Measurements from ENCODE around the gene GALNT8. TPM values are rescaled to one million over a fixed set of nuclear protein-coding genes. Genes with fewer than 3 reads are reported as not detected.
"Not testable (repeated sequence)": the region's sequence is repeated elsewhere in the genome, so short reads cannot be mapped to it uniquely, and the experiment has no call there.

GALNT8 gene
- total RNA-seq, result 2.7 TPM
- long read RNA-seq, partial matches to known transcripts, result 0 of 2 reads
- long read RNA-seq, other reads (novel, unspliced or antisense), result 2 of 2 reads

DNA sequence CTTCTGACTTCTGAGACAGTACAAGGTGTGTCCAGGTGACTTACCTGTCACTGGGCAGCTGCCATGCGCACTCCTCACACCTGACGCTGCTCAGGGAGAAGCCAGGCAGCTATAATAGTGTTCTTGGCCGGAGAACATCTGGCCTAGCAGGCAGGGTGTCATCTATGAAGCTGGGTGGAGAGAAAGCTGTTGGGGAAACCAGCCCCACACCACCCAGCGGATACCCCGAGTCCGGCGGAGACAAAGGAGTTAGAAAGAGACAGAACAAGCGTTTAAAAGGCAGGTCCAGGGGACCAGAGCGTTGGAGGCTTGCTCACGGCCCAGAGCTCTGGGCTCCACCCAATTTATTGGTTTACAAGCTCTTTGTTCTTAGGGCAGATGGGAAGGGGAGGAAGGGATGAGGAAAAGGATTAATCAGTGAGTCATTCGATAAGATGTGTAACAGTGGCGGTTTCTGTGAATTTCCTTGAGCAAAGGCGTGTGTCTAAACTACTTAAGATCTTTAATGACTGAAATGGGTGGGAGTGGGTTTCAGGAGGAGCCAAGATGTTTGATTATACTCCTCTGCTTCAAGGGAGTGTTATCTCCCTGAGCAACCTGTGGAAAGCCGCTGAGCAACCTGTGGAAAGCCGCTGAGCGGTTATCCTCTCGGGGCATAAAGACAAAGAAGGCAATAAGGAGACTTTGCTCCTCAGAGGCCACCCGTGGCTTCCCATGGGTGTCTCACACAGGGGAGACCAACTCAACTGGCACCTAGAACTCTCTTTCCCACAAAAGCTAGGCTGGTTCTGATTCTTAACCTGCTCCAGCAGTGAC, at the start of gene GALNT8:
TSS of gene GALNT8 (plus strand) at position 580 of the 816 bp plus-strand sequence. CDS start 278 bp downstream, outside the sequence.
- DNase-seq (ENCODE audit: missing footprints) (no peak), ATAC-seq (no peak)
- intact Hi-C loops (cut with DNase I), result no loop called here

DNA sequence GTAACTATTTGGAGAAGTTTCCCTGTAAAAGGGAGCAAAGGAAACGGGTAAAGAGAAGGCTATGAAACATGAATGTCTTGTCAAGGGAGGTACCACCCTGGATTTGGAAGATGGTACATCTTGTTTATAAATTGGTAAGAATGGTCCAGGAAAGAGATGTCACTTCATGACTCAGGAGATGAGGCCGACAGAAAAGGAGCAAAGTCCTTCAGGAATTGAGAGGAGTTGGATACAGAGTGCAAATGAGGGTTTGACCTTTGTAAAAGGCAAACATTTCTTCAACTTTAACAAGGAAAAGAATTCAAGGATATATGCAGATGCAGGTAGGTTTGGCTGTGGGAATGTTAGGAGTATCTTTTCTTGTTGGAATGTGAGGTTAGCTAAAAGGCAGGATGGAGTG, 40.5 kb upstream of the GALNT8 start:
- DNase-seq (ENCODE audit: missing footprints), result no peak
- ATAC-seq, result no peak
- intact Hi-C loops (cut with DNase I), result no loop called here

GRCh38 chr12:4681732-4682131, 38.5 kb upstream of the GALNT8 start:
- intact Hi-C loops (cut with DNase I), result no loop called here

GRCh38 chr12:4685317-4685716, 34.9 kb upstream of the GALNT8 start:
- intact Hi-C loops (cut with DNase I), result no loop called here
- ATAC-seq, result peak; percentile 72
- no peak for DNase-seq (ENCODE audit: missing footprints)

More at GRCh38 chr12:4681732-4682131, 38.5 kb upstream of the GALNT8 start:
- DNase-seq (ENCODE audit: missing footprints), result no peak
- ATAC-seq, result no peak

GRCh38 chr12:4690760-4691159, 29.4 kb upstream of the GALNT8 start:
- no peak for ATAC-seq
- intact Hi-C loops (cut with DNase I), result no loop called here

DNA sequence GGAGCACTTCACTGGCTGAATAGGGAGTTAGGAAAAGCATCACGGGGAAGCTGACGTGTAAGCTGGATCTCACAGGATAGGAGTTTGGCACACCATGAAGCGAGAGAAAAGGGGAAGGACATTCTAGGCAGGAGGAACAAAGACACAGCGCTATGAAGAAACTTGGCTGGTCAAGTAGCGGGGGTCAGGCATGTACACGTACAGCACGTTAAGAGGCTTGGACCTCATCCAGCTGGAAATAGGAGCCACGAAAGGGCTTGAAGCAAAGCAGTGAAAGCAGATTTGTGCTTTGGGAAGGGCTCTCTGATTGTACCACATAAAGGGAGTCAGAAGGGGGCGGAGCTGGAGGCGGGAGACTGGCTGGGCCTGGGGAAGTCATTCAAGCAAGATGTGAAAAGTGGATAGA, 19.6 kb upstream of the GALNT8 start:
- intact Hi-C loops (cut with DNase I), result no loop called here
- DNase-seq (ENCODE audit: missing footprints), result peak; percentile 80
- ATAC-seq, result peak; percentile 92

More at GRCh38 chr12:4690760-4691159, 29.4 kb upstream of the GALNT8 start:
- DNase-seq (ENCODE audit: missing footprints), result no peak

- ATAC-seq (peak; percentile 91), DNase-seq (ENCODE audit: missing footprints) (peak; percentile 63)
- intact Hi-C loops (cut with DNase I), result no loop called here
Observed at GRCh38 chr12:4701395-4702190, 18.6 kb upstream of the GALNT8 start.

- no peak for DNase-seq (ENCODE audit: missing footprints)
- intact Hi-C loops (cut with DNase I), result no loop called here
- ATAC-seq, result no peak
Observed at GRCh38 chr12:4703676-4704075, 16.5 kb upstream of the GALNT8 start.

- no peak for DNase-seq (ENCODE audit: missing footprints)
- ATAC-seq, result no peak
- intact Hi-C loops (cut with DNase I), result no loop called here
Observed at GRCh38 chr12:4705824-4706223, 14.4 kb upstream of the GALNT8 start.

DNA sequence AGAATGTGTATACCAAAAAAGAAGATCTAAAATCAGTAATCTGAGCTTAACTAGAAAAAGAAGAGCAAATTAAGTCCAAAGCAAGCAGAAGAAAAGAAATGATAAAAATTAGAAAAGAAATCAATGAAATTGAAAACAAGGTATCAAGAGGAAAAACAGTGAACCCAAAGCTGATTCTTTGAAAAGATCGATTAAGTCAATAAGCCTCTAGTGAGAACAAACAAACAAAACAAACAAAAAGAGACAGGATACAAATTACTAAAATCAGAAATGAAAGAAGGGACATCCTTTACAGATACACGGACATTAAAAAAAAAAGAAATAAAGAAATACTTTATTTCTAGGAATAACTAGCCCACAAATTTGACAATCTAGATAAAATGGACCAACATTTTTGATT, 12.9 kb upstream of the GALNT8 start:
- ATAC-seq (no peak), DNase-seq (ENCODE audit: missing footprints) (no peak)
- intact Hi-C loops (cut with DNase I), result no loop called here

DNA sequence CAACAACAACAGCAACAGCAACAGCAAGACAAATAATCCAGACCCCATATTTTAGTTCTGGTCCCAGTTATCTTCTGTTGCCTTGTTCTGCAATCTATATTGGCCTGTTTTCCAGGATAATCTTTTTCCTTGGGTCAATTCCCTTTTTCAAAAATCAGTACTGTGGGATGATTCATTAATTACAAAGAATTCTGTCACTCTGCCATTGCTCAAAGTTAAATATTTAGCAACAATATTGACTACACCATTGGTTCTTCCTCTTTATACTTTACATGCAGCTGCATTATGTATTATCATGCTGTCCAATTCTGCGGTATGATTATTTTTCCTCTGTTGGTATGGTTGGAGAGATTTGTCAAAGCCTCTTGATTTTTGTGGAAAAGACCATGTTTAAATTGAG, 10.1 kb upstream of the GALNT8 start:
- DNase-seq (ENCODE audit: missing footprints), result no peak
- intact Hi-C loops (cut with DNase I), result no loop called here
- ATAC-seq, result no peak

DNA sequence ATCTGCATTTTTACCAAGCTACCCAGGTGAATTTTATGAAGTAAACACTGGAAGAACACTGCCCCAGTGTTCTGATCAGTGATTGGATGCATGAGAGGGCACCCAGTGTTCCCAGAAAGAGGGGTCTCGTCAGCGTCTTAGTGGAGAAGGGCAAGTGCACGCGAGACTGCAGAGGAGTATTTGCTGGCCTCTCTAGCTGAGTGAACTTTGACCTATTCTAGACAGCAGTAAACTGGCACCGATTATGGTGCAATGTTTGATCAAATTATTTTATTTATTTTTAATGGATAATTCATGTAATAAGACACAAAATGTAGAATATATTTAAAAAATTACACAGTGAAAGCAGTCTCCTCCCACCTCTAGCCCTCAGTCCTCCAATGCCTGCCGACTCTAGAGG, 5.3 kb upstream of the GALNT8 start:
- intact Hi-C loops (cut with DNase I), result no loop called here
- DNase-seq (ENCODE audit: missing footprints), result no peak
- ATAC-seq, result no peak

DNA sequence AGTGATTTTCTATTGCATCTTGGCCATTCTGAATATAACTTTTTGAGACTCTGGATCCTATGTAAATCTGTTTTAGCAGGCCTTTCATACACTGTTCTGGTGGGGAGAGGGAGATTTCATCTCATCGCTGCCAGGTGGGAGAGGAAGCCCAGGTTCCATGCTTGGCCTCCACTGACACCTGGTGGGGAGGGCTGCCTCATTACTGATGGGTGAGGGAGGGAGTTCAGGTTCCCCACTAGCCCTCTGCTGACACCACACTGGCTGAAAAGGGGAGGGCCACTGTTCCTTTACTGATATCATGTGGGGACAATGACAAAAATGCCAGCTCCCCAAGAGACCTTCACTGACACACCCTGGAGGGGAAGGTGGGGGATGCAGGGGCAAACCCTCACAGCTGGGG, 2.4 kb upstream of the GALNT8 start:
- ATAC-seq (no peak), DNase-seq (ENCODE audit: missing footprints) (no peak)
- intact Hi-C loops (cut with DNase I), result no loop called here

DNA sequence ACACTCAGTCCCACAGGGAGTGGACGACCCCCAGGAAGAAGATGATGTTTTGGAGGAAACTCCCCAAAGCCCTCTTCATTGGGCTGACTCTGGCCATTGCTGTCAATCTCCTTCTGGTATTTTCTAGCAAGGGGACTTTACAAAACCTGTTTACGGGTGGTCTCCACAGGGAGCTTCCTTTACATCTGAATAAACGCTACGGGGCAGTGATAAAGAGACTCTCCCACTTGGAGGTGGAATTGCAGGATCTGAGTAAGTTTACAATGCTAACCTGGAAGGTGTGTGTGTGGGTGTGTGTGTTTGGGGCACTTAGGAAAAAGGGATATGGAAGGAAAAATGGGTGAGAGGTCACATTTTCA, 416 bp downstream of the GALNT8 start:
- intact Hi-C loops (cut with DNase I), result no loop called here
- ATAC-seq (no peak), DNase-seq (ENCODE audit: missing footprints) (no peak)

- intact Hi-C loops (cut with DNase I); DNase-seq (ENCODE audit: missing footprints); ATAC-seq: not testable (repeated sequence)
Observed at GRCh38 chr12:4721587-4721986, 1.4 kb downstream of the GALNT8 start.

GRCh38 chr12:4723226-4723625, 3.0 kb downstream of the GALNT8 start:
- intact Hi-C loops (cut with DNase I), result no loop called here
- DNase-seq (ENCODE audit: missing footprints) (no peak), ATAC-seq (no peak)

DNA sequence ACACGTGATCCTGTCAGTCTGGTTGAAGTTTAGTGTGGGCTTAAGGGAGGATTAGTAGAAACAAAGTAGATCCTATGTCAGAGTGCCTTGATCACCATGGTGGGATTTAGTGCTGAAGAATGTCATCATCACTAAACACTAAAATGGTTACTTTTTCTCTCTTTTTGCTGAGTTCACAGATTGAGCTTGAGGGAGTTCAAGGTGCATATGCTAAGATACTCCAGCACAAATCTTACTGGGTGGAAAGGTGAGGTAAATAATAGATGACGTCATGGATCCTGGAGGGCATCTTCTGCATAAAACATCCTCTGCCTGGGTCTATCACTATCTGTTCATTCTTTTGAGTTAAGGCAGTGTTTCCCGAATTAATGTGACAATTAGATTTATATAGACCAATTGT, 4.9 kb downstream of the GALNT8 start:
- ATAC-seq (no peak), DNase-seq (ENCODE audit: missing footprints) (no peak)
- intact Hi-C loops (cut with DNase I), result no loop called here

DNA sequence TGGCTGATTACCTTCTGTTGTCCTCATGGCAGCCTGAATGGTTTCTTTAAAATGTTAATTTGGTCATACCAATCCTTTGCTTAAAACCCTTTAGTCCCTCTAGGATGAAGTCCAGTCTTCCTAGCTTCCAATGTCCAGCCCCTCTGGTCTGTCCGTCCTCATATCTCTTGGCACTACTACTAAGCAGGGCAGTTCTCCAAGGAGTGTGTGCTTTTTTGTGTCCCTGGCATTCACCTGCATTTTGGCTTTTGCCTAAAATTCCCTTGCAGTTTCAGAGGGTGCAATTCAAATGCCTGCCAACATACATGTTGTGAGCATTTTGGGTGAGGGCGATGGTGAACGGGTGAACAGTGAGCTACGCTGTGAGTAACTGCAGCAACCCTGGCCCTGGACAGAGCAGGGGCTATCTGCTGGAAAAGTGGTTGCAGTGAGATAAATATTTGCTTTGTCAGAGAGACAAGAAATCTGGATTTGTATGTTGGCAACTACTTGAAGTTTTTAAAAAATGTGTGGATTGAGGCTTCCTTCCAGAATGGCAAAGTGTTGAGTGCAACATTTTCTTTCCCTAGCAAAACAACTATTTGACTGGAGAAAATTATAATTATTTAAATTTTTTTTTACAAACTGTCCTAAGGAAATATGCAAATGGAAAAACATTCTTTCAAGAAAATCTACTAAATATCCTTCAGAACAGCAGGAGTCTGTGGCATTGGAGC, 14.6 kb downstream of the GALNT8 start:
- intact Hi-C loops (cut with DNase I), result no loop called here
- ATAC-seq (no peak), DNase-seq (ENCODE audit: missing footprints) (no peak)

DNA sequence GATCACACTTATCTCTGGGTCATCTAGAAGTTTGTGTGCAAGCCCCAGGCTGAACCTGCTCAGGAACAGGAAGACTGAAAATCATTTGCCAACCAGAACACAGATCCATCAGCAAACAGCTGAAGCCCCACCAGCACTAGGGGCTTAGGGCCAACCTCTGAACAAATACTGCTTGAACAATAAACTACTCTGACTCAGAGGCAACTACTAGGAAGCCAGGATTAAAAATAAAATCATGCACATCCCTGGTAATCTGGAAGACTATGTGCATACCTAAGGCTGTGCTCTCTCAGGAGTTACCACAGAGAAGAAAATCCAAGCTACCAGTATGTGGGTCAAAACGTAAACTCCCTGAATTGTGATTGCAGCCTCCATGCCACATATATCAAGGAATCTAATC, 15.9 kb downstream of the GALNT8 start:
- no peak for ATAC-seq
- DNase-seq (ENCODE audit: missing footprints), result no peak
- intact Hi-C loops (cut with DNase I), result no loop called here

Measured in Right ventricle myocardium inferior (tissue), 1 donor.